GM19324 (cell line): ENCODE results near the gene RAD51C.
"Not testable (repeated sequence)": the region's sequence is repeated elsewhere in the genome, so short reads cannot be mapped to it uniquely, and the experiment has no call there.

Experiments
- ATAC-seq: cut with Tn5 transposase; IDR thresholded peaks from one replicate; pipeline ENCODE4 v1.9.1; 2021; ENCODE audit warnings: mild to moderate bottlenecking, moderate library complexity; ENCODE audit not compliant: unreplicated experiment, low FRiP score

RAD51C gene

DNA sequence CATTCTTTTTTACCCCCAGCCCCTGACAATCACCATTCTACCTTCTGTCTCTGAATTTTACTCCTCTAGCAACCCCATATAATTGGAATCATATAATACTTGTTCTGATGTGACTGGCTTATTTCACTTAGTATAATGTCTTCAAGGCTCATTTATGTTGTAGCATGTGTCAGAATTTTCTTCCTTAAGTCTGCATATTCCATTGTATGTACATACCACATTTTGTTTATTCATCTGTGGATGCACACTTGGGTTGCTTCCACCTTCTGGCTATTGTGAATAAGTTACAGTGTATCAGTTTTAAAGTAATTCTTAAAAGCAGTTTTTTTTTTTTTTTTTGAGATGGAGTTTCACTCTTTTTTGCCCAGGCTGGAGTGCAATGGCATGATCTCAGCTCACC lies 38.5 kb downstream of the RAD51C start:
- ATAC-seq, result no peak

- no peak for ATAC-seq
Measured at GRCh38 chr17:58734040-58734439, 41.6 kb downstream of the RAD51C start.

GRCh38 chr17:58734811-58735210 lies 42.4 kb downstream of the RAD51C start:
- no peak for ATAC-seq

- no peak for ATAC-seq
Measured at GRCh38 chr17:58741121-58741625, 48.8 kb downstream of the RAD51C start.

DNA sequence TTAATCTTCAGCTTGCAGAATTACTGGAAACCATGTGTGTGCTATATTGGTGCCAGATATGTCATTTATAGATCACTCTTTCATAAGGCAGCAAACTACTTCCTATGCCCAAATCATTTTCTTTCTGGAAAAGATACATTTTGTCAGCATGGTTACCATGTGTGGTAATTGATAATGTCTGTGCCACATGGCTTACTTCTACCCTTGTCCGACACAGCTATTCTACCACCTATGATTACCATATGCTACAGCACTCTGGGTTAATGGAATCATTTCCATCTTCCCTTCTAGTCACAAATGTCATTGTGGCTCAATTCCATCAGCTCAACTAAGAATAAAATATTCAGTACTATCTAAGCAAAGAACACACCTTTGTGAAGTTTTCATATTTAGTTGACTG lies 55.3 kb downstream of the RAD51C start:
- no peak for ATAC-seq

DNA sequence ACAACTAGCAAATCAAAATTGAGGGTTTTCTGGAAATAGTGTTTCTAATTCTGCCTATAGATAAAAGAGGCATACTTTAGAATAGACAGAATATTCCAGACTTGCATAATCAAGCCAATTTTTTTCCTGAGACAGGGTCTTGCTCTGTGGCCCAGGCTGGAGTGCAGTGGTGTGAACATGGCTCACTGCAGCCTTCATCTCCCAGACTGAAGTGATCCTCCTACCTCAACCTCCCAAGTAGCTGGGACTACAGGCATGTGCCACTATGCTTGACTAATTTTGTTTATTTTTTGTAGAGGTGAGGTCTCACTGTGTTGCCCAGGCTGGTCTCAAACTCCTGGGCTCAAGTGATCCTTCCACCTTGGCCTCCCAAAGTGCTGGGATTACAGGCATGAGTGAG lies 57.2 kb downstream of the RAD51C start:
- ATAC-seq, result not testable (repeated sequence)

GRCh38 chr17:58753026-58753425 lies 60.6 kb downstream of the RAD51C start:
- ATAC-seq, result no peak

GRCh38 chr17:58755269-58755576 lies 62.8 kb downstream of the RAD51C start:
- ATAC-seq, result no peak

DNA sequence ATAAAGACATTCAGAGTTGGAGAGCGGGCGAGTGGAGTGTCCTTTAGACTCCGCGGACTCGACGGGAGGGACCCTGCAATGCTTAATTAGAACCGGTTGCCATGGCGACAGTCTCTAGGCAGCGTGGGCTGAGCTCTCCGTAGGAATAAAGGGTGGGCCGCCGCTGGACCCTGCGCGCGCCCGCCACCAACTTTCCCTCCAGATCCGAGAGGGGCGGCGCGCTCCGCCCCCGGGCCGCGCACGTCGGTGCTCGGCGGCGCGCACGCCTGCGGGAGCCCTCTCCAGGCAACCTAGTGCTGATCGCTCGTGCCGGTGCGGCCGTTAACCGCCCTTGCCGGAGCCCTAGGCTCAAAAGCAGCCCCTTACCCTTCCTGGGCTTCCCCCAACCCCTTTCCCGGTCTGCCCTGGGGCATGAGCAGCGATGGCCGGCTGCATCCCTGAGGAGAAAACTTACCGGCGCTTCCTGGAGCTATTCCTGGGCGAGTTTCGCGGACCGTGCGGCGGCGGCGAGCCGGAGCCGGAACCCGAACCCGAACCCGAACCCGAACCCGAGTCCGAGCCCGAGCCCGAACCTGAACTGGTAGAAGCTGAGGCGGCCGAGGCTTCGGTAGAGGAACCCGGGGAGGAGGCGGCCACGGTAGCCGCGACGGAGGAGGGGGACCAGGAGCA lies 63.3 kb downstream of the RAD51C start, which contains the start of gene PPM1E:
Gene PPM1E, plus strand, starts transcription at position 278 of the 669 bp plus-strand sequence.
- ATAC-seq, result no peak

DNA sequence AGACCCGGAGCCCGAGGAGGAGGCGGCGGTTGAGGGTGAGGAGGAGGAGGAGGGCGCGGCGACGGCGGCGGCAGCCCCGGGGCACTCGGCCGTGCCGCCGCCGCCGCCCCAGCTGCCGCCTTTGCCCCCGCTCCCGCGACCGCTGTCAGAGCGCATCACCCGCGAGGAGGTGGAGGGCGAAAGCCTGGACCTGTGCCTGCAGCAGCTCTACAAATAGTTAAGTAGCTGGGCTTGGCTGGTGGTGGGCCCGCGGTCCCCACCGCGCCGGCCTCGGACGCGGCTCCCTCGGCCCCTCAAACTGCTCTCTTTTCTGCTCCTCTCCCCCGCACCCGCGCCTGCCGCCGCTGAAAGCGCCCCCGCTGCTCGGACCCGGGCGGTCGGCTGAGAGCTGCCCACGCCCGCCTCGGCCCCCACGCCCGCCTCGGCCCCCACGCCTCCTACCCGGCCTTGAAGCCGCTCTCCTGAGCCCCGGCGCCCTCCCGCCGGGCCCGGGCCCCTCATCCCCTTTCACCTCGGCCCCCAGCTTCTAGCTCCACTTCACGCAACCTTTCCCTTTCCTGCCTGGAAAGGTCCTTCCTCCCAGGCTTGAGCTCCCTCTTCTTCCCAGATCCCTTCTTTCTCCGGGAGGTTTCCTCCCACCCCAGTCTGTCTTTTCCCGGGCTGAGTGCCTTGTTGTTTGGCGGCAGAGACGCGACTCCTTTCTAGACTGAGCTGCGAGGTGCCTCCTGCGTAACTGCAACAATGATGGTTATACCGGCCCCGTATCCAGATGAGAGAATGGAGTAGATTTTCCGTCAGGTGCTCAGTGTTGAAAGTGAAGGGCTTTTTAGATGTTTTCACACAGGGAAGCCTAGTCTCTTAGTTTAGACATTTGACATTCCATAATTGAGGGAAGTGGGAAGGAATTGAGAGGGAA lies 64.1 kb downstream of the RAD51C start:
- no peak for ATAC-seq

GRCh38 chr17:58757162-58757613 lies 64.8 kb downstream of the RAD51C start:
- no peak for ATAC-seq

DNA sequence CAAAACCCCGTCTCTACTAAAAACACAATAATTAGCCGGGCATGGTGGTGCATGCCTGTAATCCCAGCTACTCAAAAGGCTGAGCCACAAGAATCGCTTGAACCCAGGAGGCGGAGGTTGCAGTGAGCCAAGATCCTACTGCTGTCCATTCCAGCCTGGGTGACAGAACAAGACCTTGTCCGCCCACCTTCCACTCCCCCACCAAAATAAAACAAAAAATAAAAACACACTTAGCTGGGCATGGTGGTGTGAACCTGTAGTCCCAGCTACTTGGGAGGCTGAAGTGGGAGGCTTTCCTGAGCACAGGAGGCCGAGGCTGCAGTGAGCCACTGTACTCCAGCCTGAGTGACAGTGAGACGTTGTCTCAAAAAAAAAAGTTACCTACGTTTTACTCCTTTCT lies 66.5 kb downstream of the RAD51C start:
- no peak for ATAC-seq

GRCh38 chr17:58759522-58759921 lies 67.1 kb downstream of the RAD51C start:
- no peak for ATAC-seq

GRCh38 chr17:58760248-58760647 lies 67.8 kb downstream of the RAD51C start:
- no peak for ATAC-seq

- no peak for ATAC-seq
Measured at GRCh38 chr17:58763263-58763662, 70.9 kb downstream of the RAD51C start.

DNA sequence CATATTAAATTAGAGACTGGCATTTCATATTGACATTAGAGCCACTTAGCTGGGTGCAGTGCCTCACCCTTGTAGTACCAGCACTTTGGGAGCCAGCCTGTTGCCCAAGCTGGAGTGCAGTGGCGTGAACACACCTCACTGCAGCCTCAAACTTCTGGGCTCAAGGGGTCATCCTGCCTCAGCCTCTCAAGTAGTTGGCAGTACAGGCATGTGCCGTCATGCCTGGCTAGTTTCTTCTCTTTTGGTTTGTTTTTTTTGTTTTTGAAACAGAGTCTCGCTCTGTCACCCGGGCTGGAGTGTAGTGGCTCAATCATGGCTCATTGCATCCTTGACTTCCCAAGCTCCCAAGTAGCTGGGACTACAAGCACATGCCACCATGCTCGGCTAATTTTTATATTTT lies 72.0 kb downstream of the RAD51C start:
- no peak for ATAC-seq

DNA sequence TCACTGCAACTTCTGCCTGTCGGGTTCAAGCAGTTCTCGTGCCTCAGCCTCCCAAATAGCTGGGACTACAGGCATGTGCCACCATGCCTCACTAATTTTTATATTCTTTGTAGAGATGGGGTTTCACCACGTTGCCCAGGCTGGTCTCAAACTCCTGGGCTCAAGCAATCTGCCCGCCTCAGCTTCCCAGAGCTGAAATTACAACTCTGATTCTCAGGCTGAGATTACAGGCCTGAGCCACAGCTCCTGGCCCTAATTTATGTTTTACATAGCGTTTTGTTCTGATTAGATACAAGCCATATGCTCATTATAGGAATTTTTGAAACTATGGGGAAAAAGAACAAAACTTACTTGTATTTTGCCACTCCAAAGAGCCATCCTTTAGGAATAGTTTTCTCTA lies 86.1 kb downstream of the RAD51C start:
- ATAC-seq, result not testable (repeated sequence)

DNA sequence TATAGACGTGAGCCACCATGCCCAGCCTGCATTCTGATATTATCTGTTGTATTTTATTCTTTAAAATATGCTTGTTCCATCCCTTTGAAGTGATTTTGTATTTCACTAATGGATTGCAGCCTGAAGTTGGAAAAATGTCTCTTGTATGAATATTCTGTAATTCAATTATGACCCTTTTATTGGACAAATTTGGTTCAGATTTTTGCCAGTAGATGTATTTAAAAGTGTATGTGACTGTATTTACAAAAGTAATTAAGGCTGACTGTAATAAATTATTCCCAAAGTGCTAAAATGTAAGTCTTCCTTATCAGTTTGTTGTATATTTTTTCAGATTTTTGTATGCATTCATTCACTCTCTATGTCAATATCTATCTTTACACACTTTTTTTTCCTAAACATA lies 87.0 kb downstream of the RAD51C start:
- ATAC-seq, result no peak

DNA sequence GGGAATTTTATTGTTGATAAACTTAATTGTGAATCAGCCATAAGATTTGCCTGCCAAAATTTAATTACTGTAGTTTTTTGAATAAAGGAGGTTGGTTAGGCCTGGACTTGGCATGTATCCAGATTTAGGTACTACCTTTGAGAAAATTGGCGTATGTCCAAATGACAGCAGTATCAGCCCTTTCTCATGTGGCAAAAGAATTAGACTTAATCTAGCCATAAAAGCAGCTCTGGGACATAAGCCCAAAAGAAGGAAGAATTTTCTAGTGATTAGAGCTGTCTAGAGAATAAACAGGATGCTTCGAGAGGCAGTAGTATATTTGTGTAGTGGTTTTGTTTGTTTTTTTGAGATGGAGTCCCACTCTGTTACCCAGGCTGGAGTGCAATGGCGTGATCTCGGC lies 91.0 kb downstream of the RAD51C start:
- ATAC-seq, result no peak

- ATAC-seq, result no peak
Measured at GRCh38 chr17:58785097-58785496, 92.7 kb downstream of the RAD51C start.
